ACC112 (cell line): ENCODE measurements around the gene TMEM17.

ENCODE experiments used
- H2AFZ ChIP-seq: fragments of 200-600 bp; sonication (generic); one replicate; pipeline ENCODE4 v1.6.0; 2017; ENCODE audit warnings: antibody characterized with exemption, low read length; ENCODE audit not compliant: unreplicated experiment
- H3K27ac ChIP-seq: fragments of 200-600 bp; sonication (generic); 2 replicates; pipeline ENCODE4 v1.5.1; 2014; ENCODE audit warnings: low read depth, mild to moderate bottlenecking, antibody characterized with exemption, low read length, moderate library complexity
- H3K27me3 ChIP-seq: fragments of 200-600 bp; sonication (generic); 2 replicates; pipeline ENCODE4 v1.6.1; 2014; ENCODE audit warnings: mild to moderate bottlenecking, antibody characterized with exemption, low read length, moderate library complexity, mixed read lengths; ENCODE audit not compliant: insufficient read depth
- H3K36me3 ChIP-seq: fragments of 200-600 bp; sonication (generic); 2 replicates; pipeline ENCODE4 v1.6.1; 2016; ENCODE audit warnings: mild to moderate bottlenecking, antibody characterized with exemption, low read length, moderate library complexity, mixed read lengths; ENCODE audit not compliant: insufficient read depth
- H3K4me1 ChIP-seq: fragments of 200-600 bp; sonication (generic); one replicate; pipeline ENCODE4 v1.6.1; 2016; ENCODE audit warnings: low read length, mixed read lengths; ENCODE audit not compliant: insufficient read depth, unreplicated experiment, control insufficient read depth
- H3K4me3 ChIP-seq: fragments of 200-600 bp; sonication (generic); 2 replicates; pipeline ENCODE4 v1.5.1; 2014; ENCODE audit warnings: mild to moderate bottlenecking, low read depth, low read length
- H3K79me2 ChIP-seq: fragments of 200-600 bp; sonication (generic); one replicate; pipeline ENCODE4 v1.6.0; 2016; ENCODE audit warnings: low read length; ENCODE audit not compliant: control insufficient read depth, unreplicated experiment, insufficient read depth

Gene TMEM17

GRCh38 chr2:62464221-62465007 is 41.6 kb downstream of the TMEM17 start:
- peaks cover 14% of the 10 kb centered on the region for H3K4me1 ChIP-seq
- no peaks in the 10 kb centered on the region for H3K27me3 ChIP-seq
- H3K36me3 ChIP-seq = no peaks in the 10 kb centered on the region
- H3K79me2 ChIP-seq = no peaks in the 10 kb centered on the region
- H3K4me3 ChIP-seq = no peak overlapping the region
- H3K27ac ChIP-seq = no peak overlapping the region
- H2AFZ ChIP-seq = no peak overlapping the region

- H3K4me3 ChIP-seq = no peak overlapping the region
- H3K79me2 ChIP-seq = no peaks in the 10 kb centered on the region
- H3K27ac ChIP-seq = no peak overlapping the region
- no peaks in the 10 kb centered on the region for H3K36me3 ChIP-seq
- peaks cover under 1% of the 10 kb centered on the region for H3K4me1 ChIP-seq
- H2AFZ ChIP-seq = no peak overlapping the region
- no peaks in the 10 kb centered on the region for H3K27me3 ChIP-seq
Observed at GRCh38 chr2:62462211-62462610, 43.8 kb downstream of the TMEM17 start.

- Histone ChIP-seq H3K79me2 (no peaks in the 10 kb centered on the region), H3K36me3 (no peaks in the 10 kb centered on the region), H3K27me3 (no peaks in the 10 kb centered on the region), H3K4me1 (no peaks in the 10 kb centered on the region), H3K27ac (no peak overlapping the region), H2AFZ (no peak overlapping the region), H3K4me3 (no peak overlapping the region)
Observed at GRCh38 chr2:62461707-62462106, 44.3 kb downstream of the TMEM17 start.

- peaks cover 5% of the 10 kb centered on the region for H3K4me1 ChIP-seq
- H3K79me2 ChIP-seq = no peaks in the 10 kb centered on the region
- no peak overlapping the region for H2AFZ ChIP-seq
- no peaks in the 10 kb centered on the region for H3K36me3 ChIP-seq
- H3K27ac ChIP-seq = no peak overlapping the region
- no peaks in the 10 kb centered on the region for H3K27me3 ChIP-seq
- H3K4me3 ChIP-seq = no peak overlapping the region
Observed at GRCh38 chr2:62461017-62461553, 44.9 kb downstream of the TMEM17 start.

- Histone ChIP-seq H3K27ac (no peak overlapping the region), H3K27me3 (no peaks in the 10 kb centered on the region), H3K4me3 (no peak overlapping the region), H2AFZ (no peak overlapping the region), H3K36me3 (no peaks in the 10 kb centered on the region), H3K79me2 (no peaks in the 10 kb centered on the region), H3K4me1 (peaks cover 6% of the 10 kb centered on the region)
Observed at GRCh38 chr2:62460175-62460574, 45.8 kb downstream of the TMEM17 start.

DNA sequence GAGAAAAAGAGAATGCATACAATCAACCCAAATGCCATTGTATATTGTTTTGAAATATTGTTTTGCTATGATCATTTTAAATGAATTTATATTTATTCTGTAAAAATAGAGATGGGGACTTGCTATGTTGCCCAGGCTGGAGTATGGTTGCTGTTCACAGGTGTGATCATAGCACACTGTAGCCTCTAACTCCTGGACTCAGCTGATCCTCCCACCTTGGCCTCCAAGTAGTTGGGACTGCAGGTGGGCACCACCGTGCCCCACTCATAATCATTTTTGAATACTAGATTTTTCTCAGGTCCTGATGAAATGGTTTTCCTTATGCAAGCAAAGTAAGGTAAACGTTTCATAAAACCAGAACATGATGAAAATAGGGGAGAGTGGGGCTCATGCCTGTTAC is 46.3 kb downstream of the TMEM17 start:
- Histone ChIP-seq H3K27ac (no peak overlapping the region), H3K4me1 (peaks cover 6% of the 10 kb centered on the region)

GRCh38 chr2:62459106-62459505 is 46.9 kb downstream of the TMEM17 start:
- peaks cover 6% of the 10 kb centered on the region for H3K4me1 ChIP-seq
- H3K27ac ChIP-seq = no peak overlapping the region
- no peak overlapping the region for H3K4me3 ChIP-seq
- H3K36me3 ChIP-seq = no peaks in the 10 kb centered on the region
- H3K79me2 ChIP-seq = no peaks in the 10 kb centered on the region
- no peaks in the 10 kb centered on the region for H3K27me3 ChIP-seq
- no peak overlapping the region for H2AFZ ChIP-seq

More for the DNA sequence above, 46.3 kb downstream of the TMEM17 start:
- H2AFZ ChIP-seq = no peak overlapping the region
- no peak overlapping the region for H3K4me3 ChIP-seq
- no peaks in the 10 kb centered on the region for H3K36me3 ChIP-seq
- H3K27me3 ChIP-seq = no peaks in the 10 kb centered on the region
- H3K79me2 ChIP-seq = no peaks in the 10 kb centered on the region

DNA sequence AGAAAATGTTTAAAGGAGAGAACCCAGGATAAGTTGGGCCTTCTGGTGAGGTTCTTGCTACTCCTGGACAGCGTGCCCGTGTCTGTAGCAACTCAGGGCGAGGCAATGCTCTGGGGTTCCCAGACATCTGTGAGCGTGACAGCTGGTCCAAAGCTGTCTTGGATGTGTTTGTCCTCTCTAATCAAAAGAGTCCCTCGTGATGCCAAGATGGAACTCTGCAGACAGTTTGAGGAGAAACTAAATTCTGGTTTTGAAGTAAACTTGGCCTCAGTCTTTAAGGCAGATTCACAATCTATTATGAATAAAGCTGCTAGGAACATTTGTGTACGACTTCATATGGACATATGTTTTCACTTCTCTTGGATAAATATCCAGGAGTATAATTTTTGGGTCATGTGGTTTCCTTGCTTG is 47.3 kb downstream of the TMEM17 start:
- Histone ChIP-seq H3K27ac (no peak overlapping the region), H3K4me1 (peaks cover 6% of the 10 kb centered on the region), H3K4me3 (no peak overlapping the region), H3K36me3 (no peaks in the 10 kb centered on the region), H2AFZ (no peak overlapping the region), H3K27me3 (no peaks in the 10 kb centered on the region), H3K79me2 (no peaks in the 10 kb centered on the region)

DNA sequence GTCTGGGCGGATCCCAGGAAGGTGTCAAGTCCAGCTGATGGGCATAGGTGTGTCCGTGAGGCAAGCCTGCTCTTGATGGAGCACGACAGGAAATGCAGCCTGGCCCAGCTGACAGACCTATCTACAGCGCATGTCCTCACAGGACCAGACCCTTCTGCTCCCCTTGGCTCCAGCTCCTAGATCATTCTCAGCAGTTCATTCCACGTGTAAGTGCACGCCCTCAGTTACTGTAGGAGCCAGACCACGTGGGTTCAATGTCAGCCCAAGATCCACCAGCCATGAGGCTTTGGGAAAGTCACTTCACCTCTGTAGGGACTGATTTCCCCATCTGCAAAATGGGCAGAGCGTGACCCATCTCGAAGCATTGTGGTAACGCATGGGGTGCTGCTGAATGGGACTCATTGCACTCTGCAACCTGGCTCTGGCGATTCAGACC is 47.8 kb downstream of the TMEM17 start:
- Histone ChIP-seq H3K27ac (no peak overlapping the region), H2AFZ (no peak overlapping the region), H3K4me1 (peaks cover 6% of the 10 kb centered on the region)

GRCh38 chr2:62457556-62457955 is 48.4 kb downstream of the TMEM17 start:
- Histone ChIP-seq H3K27me3 (no peaks in the 10 kb centered on the region), H3K36me3 (no peaks in the 10 kb centered on the region), H2AFZ (peak overlapping the region; percentile 54), H3K27ac (no peak overlapping the region), H3K79me2 (no peaks in the 10 kb centered on the region), H3K4me1 (peaks cover 6% of the 10 kb centered on the region), H3K4me3 (peak overlapping the region; percentile 80)

More for the DNA sequence above, 47.8 kb downstream of the TMEM17 start:
- Histone ChIP-seq H3K79me2 (no peaks in the 10 kb centered on the region), H3K27me3 (no peaks in the 10 kb centered on the region), H3K4me3 (no peak overlapping the region), H3K36me3 (no peaks in the 10 kb centered on the region)
